ENCODE results near the gene EIF4A3.
"Not testable (repeated sequence)": the region's sequence is repeated elsewhere in the genome, so short reads cannot be mapped to it uniquely, and the experiment has no call there.

Gene EIF4A3

DNA sequence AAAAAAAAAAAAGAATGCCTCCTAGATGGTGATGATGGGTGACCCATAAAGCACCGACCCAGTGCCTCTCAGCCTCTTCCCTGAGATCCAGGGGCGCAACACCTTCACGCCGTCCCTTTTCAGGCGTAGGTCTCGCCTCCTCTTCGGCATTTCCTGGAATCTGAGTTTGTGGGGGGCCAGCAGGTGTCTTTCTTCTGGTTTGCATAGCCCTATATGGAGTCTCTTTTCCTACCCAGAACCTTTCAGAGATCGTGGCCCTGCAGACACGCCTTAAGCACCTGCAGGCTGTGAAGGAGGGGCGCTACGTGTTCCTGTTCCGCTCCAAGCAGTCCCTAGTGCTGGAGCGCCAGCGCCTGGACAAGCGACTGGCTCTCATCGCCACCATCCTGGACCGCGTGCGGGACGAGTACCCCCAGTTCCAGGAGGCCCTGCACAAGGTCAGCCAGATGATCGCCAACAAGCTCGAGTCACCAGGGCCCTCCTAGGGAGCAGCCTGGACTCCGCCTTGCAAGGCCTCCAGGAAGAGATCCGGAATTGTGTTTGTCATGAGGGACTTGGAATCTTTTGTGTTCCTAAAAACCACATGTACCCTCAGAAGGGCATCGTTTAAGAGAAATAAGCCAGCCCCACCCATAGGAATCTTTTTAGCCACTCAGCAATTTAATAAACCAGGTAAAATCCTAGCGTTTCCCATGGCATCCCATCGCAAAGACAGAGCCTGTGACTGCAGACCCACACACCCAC is 47.5 kb downstream of the EIF4A3 start:
- no peak for FAIRE-seq

DNA sequence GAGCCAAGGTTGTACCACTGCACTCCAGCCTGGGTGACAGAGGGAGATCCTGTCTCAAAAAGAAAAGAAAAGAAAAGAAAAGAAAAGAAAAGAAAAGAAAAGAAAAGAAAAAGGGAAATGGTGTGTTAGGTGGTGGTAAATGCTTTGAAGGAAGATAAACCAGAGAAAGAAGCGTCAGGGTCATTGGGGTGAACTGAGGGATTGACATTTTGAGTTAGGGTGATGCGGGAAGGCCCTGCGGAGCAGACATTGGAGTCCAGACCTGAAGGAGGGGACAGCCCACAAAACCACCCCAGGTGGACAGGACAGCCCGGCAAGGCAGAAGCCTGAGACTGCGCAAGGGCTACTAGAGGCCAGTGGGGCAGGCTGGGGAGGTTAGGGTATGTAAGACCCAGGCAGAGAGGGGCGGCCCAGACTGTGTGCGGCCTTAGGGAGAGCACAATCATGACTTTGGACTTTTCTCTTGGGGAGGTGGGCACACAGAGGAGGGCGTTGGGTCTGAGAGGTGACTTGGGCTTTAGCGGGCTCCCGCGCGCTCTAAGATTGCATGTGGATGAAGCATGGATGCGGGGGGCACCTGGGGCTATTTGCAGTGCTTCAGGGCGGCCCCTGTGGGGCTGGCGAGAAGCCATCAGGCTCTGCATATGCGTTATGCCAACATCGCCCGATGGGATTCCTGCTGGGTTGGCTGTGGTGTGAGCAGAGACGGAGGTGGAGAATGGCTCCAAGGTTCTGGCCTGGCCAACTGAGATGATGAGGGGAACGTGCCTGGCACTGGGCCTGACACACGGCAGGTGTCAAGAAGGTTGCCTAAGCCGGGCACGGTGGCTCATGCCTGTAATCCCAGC is 48.9 kb downstream of the EIF4A3 start:
- FAIRE-seq, result no peak

DNA sequence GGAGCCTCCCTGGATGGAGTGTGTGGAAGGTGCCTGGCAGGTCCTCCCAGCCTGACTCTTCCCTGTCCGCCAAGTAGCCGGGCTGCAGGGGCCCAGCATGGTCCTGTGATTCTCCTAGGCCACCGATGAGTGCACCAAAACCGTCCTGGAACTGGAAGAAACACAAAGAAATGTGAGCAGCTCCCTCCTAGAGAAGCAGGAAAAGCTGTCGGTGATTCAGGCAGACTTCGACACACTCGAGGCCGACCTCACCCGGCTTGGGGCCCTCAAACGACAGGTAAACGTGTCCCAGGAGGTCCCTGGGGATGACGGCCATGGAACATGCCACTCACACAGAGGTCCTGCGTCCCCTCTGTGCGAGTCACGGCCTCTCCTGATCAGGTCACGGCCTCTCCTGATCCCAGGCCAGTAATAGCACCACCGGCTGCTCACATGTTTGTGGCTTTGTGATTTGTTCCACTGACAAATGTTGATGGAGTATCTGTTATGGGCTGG is 49.8 kb downstream of the EIF4A3 start:
- FAIRE-seq, result no peak

DNA sequence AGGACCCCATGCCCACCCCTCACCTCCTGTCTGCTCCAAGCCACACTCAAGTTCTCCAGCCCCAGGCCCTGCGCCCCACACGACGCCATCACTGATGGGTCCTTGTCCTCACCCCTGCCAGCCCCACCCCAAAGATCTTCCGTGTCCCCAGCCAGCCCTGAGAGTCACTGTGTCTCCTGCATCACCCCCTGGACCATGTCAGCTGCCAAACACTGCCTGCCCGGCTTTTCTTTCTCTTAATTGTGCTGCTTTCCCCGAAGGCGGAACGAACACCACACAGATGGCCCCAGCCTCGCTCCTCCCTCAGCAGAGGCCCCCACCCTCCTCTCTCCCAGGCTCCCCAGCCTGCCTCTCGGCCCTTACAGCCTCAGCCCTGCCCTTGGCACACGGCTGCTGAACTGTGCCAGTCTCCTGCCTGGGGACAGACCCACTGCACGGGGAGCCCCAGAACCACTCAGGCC is 50.3 kb downstream of the EIF4A3 start:
- no peak for FAIRE-seq

DNA sequence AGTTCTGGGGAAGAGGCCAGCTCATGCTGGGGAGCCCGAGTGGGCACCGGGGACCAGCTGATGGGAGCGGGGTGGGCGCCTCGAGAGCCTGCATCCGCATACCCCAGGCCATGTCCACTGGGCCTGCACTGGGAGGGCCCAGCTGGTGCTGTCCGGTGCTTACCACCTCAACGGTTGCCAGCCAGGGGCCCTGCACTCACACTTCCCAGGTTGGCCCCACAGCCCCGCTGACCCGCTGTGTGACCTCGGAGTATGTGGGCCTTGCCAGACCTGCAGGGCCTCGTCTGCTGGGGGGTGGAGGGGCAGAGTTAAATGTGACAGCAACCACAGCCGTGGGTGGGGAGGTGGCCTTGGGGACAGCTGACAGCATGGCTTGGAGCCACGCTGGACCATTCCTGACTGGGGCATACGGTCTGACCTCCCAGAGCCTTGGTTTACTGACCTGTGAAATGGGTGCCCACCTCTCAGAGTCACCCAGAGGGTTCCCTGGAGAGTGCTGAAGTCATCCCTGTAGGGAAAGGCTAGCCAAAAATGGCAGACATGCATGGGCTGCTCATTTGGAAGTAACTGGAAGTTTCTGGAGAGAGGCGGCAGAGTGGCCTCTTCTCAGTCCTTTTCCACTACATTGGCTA is 51.0 kb downstream of the EIF4A3 start:
- FAIRE-seq, result no peak

DNA sequence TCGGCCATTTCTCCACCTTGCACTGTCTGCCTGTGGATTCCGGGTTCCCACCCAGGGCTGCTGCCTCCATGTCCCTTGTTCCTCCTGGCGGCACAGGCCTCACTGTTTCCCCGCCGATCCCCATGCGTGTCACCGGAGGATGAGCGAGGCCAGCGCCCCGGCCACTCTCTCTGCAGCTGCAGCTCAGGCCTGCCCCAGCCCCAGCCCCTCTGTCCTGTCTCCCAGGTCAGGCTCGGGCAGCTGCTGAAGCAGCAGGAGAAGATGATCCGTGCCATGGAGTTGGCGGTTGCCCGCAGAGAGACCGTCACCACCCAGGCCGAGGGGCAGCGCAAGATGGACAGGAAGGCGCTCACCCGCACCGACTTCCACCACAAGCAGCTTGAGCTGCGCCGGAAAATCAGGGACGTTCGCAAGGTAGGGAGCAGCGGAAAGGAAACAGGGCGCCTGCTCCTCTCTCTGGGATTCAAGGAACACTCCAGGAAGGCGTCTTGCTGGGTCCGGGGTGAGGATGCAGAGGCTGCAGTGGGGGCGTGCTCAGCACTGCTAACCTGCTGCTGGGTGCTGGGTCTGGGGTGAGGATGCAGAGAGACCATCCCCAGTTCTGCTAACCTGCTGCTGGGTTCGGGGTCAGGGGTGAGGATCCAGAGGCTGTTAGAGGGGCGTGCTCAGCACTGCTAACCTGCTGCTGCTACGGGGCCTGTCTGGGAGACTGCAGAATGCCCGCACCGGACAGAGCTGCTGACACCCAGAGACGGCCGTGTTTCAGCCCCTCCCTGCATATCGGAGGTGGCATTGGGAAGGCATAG is 51.7 kb downstream of the EIF4A3 start:
- no peak for FAIRE-seq

GRCh38 chr17:80092959-80093358 is 54.0 kb downstream of the EIF4A3 start:
- FAIRE-seq, result no peak

DNA sequence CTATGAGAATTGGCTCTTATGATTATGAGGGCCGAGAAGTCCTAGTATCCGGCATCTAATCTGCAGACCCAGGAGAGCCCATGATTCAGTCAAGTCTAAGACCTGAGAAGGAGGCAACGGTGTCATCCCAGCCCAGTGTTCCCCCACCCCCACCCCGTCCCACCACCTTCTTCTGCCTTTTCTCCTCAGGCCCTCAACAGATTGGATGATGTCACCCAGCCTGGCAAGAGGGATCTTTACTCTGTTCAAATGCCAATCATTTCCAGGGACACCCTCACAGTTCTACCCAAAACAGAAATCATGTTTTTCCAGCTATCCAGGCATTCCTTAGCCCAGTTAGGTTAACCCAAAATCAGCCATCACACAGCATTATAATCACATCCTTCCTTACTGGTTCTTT is 55.6 kb downstream of the EIF4A3 start:
- FAIRE-seq, result no peak

DNA sequence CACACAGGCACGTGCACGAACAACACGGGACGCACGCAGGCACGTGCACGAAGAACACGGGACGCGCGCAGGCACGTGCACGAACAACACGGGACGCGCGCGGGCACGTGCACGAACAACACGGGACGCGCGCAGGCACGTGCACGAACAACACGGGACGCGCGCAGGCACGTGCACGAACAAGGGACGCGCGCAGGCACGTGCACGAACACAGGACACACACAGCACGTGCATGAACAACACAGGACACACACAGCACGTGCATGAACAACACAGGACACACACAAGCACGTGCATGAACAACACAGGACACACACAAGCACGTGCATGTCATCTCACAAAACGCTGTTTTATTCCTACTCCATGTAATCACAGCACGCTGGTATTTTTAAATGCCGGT is 56.8 kb downstream of the EIF4A3 start:
- FAIRE-seq, result not testable (repeated sequence)

GRCh38 chr17:80089762-80090161 is 57.2 kb downstream of the EIF4A3 start:
- no peak for FAIRE-seq

DNA sequence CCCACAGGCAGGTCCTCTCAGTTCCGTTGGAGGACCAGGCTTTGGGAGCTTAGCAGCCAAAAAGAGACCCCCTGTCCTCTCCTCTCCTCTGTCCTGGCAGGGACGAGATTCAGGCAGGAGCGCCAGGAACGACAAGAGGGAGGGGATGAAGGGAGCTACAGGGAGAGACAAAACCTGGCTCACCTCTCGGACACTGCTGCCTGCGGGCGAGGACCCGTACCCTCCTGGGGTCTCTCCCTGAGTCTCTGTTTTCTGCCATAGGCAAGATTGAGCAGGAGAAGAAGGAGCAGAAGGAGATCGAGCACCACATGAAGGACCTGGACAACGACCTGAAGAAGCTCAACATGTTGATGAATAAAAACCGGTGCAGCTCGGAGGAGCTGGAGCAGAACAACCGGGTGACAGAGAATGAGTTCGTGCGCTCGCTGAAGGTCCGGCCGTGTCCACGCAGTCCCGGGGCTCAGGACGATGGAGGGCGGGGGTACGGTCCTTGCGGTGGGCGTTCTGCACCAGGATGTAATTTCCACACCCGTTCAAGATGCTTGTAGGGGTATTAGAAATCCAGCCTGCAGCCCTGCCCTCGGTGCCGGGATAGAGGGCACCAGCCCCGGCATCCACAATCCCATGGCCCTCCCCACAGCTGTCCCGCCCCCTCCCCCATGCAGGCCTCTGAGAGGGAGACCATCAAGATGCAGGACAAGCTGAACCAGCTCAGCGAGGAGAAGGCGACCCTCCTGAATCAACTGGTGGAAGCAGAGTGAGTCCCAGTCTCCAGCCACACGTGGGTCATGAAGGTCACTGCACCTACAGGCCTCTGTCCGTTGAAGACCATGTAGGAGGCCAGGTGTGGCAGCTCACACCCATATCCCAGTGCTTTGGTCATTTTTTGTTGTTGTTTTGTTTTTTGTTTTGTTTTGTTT is 59.3 kb downstream of the EIF4A3 start:
- FAIRE-seq, result no peak

GRCh38 chr17:80086616-80087015 is 60.3 kb downstream of the EIF4A3 start:
- FAIRE-seq, result no peak

DNA sequence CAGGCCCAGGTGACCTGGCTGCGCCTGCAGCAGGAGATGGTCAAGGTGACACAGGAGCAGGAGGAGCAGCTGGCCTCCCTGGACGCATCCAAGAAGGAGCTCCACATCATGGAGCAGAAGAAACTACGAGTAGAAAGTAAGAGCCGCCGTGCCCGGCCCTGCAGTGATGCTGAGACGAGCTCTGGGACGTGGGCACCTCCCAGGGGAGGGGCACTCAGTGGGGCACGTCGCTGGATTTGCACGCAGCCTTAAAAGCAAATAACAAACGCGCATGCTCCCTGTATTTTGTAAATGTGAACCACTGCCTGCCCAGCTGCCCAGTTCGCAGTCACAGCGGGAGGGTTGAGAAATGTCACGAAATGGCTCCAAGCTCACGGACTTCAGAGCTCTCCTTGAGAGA is 60.8 kb downstream of the EIF4A3 start:
- no peak for FAIRE-seq

DNA sequence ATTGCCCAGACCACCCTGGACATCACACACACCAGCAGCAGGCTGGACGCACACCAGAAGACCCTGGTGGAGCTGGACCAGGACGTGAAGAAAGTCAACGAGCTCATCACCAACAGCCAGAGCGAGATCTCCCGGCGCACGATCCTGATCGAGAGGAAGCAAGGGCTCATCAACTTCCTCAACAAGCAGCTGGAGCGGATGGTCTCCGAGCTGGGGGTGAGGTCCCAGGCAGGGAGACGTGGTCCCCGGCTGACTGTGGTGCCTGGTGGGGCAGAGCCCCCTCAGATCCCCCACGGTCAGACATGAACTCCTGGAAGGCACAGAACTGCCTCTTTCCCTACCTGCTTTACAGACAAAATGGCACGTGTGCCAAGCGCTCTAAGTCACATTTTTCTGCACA is 62.2 kb downstream of the EIF4A3 start:
- FAIRE-seq, result no peak
